Hindlimb muscle (tissue), 1 donor: ENCODE results near the gene RNF17. TPM values are rescaled to one million over a fixed set of nuclear protein-coding genes. Genes with fewer than 3 reads are reported as not detected.
A peak's percentile ranks its signal among the peaks of the same experiment; 100 is the strongest.
"Not testable (repeated sequence)": the region's sequence is repeated elsewhere in the genome, so short reads cannot be mapped to it uniquely, and the experiment has no call there.

Experiments
- DNase-seq: peaks from one replicate; pipeline ENCODE4 v3.0.0-alpha.2; 2013
- polyA plus RNA-seq: library from polyadenylated mRNA; unstranded; fragments of 120-200 nt; gene quantifications from one replicate; pipeline ENCODE4 v1.2.1, GENCODE V29; 2013; ENCODE audit not compliant: insufficient read length

RNF17 gene
- polyA plus RNA-seq, result 0.40 TPM

GRCh38 chr13:24763596-24764275 is at the start of gene RNF17:
Gene RNF17 (plus strand): TSS chr13:24764169. CDS start chr13:24764204, 35 bp downstream.
- no peak for DNase-seq

- DNase-seq, result no peak
Measured at GRCh38 chr13:24716011-24716410, 48.0 kb upstream of the RNF17 start.

- DNase-seq, result no peak
Measured at GRCh38 chr13:24716446-24716845, 47.5 kb upstream of the RNF17 start.

- no peak for DNase-seq
Measured at GRCh38 chr13:24717217-24717616, 46.8 kb upstream of the RNF17 start.

GRCh38 chr13:24718192-24718965 is 45.6 kb upstream of the RNF17 start:
- DNase-seq, result no peak

DNA sequence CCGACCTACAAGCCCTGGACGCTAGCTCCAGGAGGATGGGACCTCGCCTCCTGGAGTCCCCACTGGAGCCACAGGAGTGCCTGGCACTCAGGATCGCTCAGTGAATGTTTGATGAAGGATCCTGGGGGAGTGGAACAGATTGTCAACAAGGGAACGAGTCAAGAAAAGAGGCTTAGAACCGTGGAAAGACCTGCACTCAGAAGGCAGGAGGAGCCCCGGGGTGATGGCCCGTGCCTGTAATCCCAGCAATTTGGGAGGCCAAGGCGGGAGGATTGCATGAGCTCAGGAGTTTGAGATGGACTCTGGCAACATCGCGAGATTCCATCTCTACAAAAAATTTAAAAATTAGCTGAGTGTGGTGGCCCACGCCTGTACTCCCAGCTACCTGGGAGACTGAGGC is 44.8 kb upstream of the RNF17 start:
- no peak for DNase-seq

DNA sequence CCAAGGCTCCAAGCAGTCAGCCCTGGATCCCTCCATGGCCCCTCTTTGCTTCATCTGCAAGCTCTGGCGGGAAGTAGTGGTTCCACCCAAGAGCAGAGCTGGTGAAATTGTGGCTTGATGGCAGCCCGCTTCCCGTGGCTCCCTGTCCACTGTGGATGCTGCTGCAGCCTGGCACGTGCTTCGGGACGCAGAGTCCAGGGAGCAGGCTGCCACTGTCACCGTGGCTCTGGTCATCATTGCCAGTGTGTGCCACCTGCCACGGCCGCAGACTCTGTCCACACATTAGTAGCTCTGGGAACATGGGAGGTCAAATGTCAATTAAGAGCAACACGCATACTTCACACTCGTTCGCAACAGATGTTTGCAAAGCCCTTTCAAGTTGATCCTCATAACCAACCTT is 40.8 kb upstream of the RNF17 start:
- DNase-seq, result no peak

GRCh38 chr13:24724714-24725113 is 39.3 kb upstream of the RNF17 start:
- DNase-seq, result no peak

- no peak for DNase-seq
Measured at GRCh38 chr13:24725379-24725778, 38.6 kb upstream of the RNF17 start.

DNA sequence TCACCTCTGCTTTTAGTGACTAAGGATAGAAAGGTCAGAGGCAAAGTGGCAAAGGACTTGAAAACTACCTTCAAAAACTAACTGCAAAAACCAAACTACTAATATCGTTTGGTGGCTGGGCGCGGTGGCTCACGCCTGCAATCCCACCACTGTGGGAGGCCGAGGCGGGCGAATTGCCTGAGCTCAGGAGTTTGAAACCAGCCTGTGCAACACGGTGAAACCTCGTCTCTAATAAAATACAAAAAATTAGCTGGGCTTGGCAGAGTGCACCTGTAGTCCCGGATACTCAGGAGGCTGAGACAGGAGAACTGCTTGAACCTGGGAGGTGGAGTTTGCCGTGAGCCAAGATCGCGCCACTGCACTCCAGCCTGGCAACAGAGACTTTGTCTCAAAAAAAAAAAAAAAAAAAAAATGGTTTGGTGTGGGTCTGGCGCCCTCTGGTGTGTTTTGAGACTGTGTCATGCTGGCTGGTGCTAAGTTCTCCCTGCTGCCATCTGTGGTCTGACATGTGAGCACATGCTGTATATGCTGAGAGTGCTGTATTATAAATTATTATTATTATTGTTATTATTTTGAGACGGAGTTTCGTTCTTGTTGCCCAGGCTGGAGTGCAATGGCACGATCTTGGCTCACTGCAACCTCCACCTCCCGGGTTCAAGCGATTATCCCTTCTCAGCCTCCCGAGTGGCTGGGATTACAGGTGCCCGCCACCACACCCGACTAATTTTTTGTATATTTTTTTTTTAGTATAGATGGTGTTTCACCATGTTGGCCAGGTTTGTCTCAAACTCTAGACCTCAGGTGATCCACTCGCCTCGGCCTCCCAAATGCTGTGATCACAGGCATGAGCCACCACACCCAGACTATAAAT is 36.0 kb upstream of the RNF17 start:
- DNase-seq, result peak; percentile 64

GRCh38 chr13:24730873-24731567 is 32.9 kb upstream of the RNF17 start:
- not testable (repeated sequence) for DNase-seq

DNA sequence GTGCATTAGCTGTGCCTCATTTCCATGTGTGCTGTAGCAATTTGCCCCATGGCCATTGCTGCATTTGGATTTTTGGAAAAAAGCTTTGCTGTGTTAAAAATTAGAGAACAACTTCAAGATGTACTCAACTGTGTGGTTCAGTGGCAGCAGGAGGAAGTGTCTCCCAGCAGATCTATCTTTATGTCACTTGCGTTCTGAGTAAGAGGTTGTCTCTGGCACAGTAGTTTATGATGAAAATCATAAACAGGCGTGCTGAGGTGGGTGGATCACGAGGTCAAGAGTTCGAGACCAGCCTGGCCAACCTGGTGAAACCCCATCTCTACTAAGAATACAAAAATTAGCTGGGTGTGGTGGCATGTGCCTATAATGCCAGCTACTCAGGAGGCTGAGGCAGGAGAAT is 29.0 kb upstream of the RNF17 start:
- no peak for DNase-seq

DNA sequence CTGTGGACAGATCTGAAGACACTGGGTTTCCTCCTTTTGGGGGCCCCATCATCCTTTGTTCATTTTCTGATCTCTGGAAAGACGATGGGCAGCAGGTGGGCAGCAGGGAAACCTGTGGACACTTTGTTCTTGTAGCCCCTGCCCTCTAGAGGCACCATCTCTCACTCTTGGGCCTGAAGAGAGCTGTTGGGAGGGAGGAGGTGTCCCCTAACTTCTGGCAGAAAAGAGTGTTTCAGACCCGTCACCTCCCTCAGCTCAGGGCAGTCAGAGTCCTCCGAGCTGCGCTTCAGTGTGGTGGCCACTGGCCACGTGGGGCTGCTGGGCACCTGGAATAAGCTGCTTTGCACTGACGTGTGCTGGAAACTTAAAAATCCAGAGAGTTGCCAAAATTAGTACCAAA is 26.9 kb upstream of the RNF17 start:
- no peak for DNase-seq

GRCh38 chr13:24738366-24738847 is 25.6 kb upstream of the RNF17 start:
- DNase-seq, result no peak

DNA sequence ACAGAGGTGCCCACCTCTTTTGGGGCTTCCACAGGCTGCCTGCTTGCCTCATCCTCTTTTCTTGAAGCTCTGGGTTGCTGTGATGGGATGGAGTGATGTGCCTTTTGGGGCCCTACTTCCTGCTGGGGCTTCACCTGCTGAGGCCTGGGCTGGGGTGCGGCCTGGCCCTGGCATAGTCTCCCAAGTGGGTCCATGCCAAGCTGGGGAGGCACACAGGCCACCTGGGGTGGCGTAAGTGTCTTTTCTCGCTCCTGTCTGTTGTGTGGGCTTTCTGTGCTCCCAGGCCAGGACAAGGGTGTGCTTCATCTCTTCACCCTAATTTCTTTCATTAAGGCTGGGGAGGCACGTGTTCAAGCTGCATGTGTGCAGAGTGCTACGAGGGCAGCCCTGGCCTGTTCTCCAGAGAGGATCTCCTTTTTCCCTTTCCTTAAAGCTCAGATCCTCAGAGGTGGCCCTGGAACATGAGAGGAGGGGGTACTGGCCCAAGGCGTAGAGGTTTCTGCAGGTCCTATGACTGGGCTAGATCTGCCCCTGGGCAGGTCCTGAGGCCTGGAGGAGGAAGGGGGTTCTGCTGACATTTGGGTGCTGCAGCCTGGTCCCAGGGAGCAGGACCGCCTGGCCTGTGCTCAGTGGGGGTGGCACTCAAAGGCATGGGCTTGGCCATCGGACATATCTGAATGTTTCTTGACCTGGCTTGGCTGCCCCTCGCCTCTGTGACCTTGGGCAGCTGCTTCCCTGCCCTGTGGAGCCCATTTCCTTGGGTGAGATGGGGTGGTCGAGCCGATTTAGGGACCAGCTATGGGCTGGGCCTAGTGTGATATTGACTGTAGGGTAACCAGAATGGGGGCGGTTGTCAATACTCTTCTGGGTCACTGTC is 23.7 kb upstream of the RNF17 start:
- DNase-seq, result no peak

DNA sequence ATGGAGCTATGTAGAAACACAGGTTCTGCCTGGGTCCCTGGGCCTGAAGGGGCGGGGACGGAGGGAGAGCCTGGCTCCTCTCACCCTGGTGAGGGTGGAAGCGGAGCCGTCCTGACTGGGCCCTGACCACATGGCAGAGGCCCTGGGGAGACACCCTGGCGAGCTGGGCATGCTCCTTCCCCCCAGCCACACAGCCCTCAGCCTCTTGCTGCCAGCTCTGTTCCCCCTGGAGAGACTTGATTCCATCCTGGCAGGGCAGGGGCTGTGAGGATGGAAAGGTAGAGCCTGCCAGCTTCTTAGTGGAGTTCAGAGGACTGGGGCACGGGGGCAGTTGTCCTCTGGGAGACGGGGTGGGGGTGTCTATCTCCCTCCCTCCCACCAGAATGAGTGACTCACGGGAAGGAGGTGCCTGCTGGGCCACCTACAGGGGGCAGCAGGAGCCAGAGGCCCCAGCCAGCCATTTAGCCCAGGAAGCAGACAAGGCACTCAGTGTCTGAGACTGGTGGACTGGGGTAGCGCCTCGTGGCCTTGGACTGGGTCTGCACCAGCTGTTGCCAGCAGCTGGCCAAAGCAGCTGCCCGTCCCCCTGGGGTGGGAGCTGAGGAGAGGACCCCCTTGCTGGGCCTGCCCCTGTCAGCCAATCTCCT is 22.8 kb upstream of the RNF17 start:
- DNase-seq, result no peak

- DNase-seq, result no peak
Measured at GRCh38 chr13:24741791-24742190, 22.2 kb upstream of the RNF17 start.

GRCh38 chr13:24742294-24742693 is 21.7 kb upstream of the RNF17 start:
- no peak for DNase-seq

DNA sequence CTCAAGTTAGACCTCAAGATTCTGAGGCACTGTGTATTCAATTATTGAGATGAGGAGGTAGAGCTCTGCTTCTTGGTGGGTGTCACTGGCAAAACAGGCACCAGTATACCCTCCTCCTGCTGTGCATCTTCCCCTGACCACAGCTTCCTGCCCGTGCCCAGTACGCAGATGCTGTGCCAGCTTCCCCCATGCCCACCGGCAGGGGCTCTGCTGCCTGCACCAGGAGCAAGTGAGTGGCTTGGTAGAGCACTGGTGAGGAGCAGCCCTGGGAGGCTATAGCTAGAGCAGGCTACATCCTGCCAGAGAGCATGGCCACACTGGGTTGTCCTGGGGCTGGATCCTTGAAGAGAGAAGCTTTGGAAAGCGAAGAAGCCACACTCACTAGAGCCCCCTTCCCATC is 21.0 kb upstream of the RNF17 start:
- no peak for DNase-seq

- DNase-seq, result no peak
Measured at GRCh38 chr13:24744247-24744646, 19.7 kb upstream of the RNF17 start.

DNA sequence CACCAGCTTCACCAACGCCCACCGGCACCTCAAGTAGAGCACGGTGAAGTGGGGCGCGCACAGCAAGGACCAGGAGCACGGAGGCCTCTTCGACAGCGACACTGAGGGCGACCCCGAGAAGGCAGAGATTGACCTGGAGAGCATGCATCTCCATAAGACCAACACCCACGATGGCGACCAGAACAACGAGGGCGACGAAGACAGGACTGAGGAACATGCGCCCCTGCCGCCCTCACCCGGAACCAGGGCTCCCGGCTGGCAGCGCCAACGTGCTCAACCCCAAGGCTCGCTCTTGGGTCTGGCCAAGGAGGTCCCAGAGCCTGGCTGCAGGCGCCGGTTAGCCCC is 18.5 kb upstream of the RNF17 start:
- DNase-seq, result no peak
